H1 (cell line): ENCODE data around the gene KLRC3.

Source experiments
- BRCA1 ChIP-seq: IDR thresholded peaks from 2 replicates; pipeline ENCODE4 v1.6.1; 2012; ENCODE audit warnings: low read depth, low read length, improper control_type of control experiment
- EZH2 ChIP-seq: fragments of 200-600 bp; sonication (generic); IDR thresholded peaks from 2 replicates; pipeline ENCODE4 v1.7.1; 2012; ENCODE audit warnings: low read depth, mild to moderate bottlenecking, moderate library complexity, low read length, inconsistent platforms; ENCODE audit not compliant: severe bottlenecking
- MAFK ChIP-seq: IDR thresholded peaks from 2 replicates; pipeline ENCODE4 v1.6.1; 2012; ENCODE audit warnings: low read depth, mild to moderate bottlenecking, improper control_type of control experiment, low read length
- RBBP5 ChIP-seq: IDR thresholded peaks from 2 replicates; pipeline ENCODE4 v1.7.1; 2012; ENCODE audit warnings: low read depth, mild to moderate bottlenecking, inconsistent platforms, low read length, moderate library complexity, borderline replicate concordance
- TF ChIP-seq, protein P1 (sequence below), 3 experiments: IDR thresholded peaks; 1 replicate in 2 of 3; 2 replicates in 1 of 3; pipeline versions ENCODE4 v1.5.1 to v1.6.1; 2011; ENCODE audit warnings: low read length in 3 of 3, mild to moderate bottlenecking in 3 of 3, inconsistent platforms in 2 of 3, low read depth in 1 of 3, moderate library complexity in 1 of 3; ENCODE audit not compliant: insufficient read depth in 1 of 3; ENCODE audit errors: control extremely low read depth in 1 of 3

DNA sequence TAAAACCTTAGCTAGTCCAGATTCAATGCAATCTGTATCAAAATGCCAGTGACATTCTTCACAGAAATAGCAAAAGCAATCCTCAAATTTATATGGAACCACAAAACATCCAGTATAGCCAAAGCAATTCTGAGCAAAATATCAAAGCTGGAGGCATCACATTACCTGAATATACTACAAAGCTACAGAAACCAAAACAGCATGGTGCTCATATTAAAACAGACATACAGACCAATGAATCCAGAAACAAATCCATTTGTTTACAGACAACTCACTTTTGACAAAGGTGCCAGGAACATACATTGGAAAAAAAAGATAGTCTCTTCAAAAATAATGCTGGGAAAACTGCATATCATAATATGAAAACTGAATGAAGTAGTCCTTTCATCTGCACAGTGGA, 15.6 kb downstream of the KLRC3 start:
- TF ChIP-seq, protein P1, sequence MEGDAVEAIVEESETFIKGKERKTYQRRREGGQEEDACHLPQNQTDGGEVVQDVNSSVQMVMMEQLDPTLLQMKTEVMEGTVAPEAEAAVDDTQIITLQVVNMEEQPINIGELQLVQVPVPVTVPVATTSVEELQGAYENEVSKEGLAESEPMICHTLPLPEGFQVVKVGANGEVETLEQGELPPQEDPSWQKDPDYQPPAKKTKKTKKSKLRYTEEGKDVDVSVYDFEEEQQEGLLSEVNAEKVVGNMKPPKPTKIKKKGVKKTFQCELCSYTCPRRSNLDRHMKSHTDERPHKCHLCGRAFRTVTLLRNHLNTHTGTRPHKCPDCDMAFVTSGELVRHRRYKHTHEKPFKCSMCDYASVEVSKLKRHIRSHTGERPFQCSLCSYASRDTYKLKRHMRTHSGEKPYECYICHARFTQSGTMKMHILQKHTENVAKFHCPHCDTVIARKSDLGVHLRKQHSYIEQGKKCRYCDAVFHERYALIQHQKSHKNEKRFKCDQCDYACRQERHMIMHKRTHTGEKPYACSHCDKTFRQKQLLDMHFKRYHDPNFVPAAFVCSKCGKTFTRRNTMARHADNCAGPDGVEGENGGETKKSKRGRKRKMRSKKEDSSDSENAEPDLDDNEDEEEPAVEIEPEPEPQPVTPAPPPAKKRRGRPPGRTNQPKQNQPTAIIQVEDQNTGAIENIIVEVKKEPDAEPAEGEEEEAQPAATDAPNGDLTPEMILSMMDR (IDR thresholded peaks at IDR 0.05; ENCODE audit: control extremely low read depth in 1 of 3, insufficient read depth in 1 of 3, low read depth in 1 of 3, low read length in 3 of 3) = no peak
- TF ChIP-seq EZH2 (no peak), RBBP5 (no peak), MAFK (no peak), BRCA1 (no peak)
